ENCODE data around the gene UST.

The UST gene

GRCh38 chr6:149075616-149076354, 329.0 kb downstream of the UST start:
- no peak for DNase-seq

GRCh38 chr6:149076355-149076734, 329.5 kb downstream of the UST start:
- no peak for DNase-seq

- DNase-seq, result no peak
These were observed 330.4 kb downstream of the UST start for GRCh38 chr6:149077208-149077607.

DNA sequence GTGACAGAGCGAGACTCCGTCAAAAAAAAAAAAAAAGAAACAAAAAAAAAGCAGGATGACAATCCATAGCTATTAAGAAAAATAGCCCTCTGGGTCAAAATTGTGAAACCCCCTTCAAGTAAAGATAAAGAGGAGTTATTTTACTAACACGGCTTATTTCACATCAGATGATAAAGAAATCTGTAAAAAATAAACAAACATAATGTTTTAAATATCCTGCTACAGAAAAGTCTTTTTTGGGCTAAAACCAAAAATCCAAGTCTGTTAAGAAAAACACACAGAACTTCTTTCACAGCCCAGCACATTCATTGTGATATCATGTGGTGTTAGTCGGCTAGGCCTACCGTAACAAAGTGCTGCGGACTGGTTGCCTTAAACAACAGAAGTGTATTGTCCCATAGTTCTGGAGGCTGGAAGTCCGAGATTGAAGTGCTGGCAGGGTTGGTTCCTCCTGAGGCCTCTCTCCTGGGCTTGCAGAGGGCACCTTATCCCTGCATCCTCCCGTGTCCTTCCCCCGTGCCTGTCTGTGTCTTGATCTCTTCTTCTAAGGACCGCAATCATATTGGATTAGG, 331.5 kb downstream of the UST start:
- no peak for DNase-seq

- no peak for DNase-seq
These were observed 332.6 kb downstream of the UST start for GRCh38 chr6:149079456-149079855.

DNA sequence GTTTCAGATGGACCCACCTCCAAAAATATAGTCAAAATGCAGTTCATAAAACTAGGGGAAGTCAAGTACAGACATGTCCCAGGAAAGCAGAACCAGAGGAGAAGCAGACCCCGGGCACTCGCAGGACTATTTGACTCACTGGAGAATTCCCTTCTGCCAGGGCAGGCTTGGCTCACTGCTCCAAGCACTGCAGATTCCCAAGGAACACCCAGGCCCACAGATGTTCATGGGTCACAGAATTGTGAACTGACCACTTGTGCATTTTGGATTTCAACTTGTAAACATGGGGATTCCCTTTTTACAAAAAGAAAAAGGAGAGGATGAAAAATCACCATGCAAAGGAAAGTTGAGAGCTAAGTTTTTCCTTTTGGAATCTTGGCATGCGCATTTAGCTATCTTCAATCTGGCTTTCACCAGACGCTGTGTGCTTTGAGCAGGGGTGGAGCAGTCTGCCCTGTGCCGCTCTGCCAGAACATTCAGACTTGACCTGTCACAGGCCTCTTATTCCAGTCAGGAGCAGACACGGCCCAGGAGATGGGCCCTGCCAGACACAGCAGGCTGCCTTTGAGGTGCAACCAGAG, 333.2 kb downstream of the UST start:
- peak; percentile 80 for DNase-seq

- DNase-seq, result no peak
These were observed 333.7 kb downstream of the UST start for GRCh38 chr6:149080511-149080910.

DNA sequence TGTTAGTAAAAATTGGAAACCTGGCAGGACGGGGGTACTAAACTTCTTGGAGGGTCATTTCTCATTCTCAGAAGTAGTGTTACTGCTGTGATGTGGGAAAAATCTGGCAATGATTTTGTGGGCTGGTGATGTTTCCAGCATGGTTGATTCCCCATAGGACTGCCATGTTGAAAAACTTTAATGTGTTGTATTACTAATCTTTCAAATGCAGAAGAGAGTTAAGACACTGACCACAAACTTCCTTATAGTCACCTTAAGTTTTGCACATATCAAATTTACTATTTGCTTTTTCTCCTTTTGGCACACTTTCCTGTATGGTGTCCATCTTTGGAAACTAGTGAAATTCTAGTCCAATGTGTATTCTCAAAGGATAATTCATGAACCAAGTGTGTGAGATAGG, 334.5 kb downstream of the UST start:
- peak; percentile 52 for DNase-seq

- DNase-seq, result peak; percentile 60
These were observed 335.5 kb downstream of the UST start for GRCh38 chr6:149082320-149082719.

DNA sequence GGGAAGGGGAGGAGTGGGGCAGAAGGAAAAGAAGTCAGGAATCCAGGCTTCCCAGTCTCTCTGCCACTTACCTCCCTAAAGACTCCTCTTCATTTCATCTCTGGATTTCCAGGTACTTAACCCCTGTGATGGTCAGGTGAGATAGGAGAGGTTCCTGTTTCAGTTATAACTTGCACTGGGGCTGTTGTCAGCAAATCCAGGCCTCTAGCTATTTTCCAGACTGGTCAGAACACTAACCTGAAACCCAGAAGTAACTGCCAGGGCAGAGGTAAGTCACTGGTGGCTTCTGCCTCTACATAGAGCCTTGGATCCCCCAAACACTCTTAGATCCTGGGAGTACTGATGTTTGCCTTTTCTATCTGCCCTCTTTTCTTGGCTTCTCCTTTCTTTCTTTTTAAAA, 337.2 kb downstream of the UST start:
- no peak for DNase-seq

- DNase-seq, result no peak
These were observed 338.2 kb downstream of the UST start for GRCh38 chr6:149084808-149085556.

DNA sequence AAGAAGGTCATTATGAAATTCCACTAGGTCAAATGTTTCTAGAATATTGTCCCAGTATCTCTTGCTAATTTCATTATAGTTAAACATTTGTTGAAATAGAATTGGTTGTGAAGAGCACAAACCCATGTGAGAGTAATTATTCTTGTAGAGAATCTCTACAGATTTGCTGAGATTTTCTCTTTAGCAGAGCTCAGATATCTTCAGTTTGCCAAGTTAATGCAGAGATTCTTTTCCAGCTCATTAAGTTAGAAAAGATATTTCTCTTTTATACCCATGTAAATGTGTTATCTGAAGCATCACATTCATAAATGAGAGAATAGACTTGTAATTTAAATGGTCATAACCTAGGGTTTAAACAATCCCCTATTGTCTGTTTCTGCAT, 338.7 kb downstream of the UST start:
- DNase-seq, result no peak

- no peak for DNase-seq
These were observed 339.5 kb downstream of the UST start for GRCh38 chr6:149086363-149086762.

- DNase-seq, result no peak
These were observed 341.1 kb downstream of the UST start for GRCh38 chr6:149087898-149088297.

GRCh38 chr6:149088361-149088760, 341.5 kb downstream of the UST start:
- no peak for DNase-seq

DNA sequence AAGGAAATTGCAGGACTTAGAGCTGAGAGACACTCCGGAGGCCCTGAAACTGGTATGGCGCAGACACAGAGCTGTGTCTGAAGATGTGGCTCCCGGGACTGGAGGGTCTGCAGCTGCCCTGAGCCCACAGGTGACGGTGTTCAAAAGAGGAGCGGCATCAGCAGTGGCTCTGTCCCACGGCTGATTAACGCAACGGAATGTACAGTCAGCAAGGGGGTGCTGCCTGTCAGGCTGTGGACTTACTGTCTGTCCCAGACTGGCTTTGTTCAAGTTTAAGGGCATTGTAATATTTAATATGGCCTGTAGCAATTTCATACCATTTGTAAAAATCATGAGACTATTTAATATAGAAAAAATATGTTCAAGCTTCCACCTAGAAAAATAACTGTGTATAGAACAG, 342.7 kb downstream of the UST start:
- no peak for DNase-seq

- DNase-seq, result no peak
These were observed 344.1 kb downstream of the UST start for GRCh38 chr6:149090937-149091336.

DNA sequence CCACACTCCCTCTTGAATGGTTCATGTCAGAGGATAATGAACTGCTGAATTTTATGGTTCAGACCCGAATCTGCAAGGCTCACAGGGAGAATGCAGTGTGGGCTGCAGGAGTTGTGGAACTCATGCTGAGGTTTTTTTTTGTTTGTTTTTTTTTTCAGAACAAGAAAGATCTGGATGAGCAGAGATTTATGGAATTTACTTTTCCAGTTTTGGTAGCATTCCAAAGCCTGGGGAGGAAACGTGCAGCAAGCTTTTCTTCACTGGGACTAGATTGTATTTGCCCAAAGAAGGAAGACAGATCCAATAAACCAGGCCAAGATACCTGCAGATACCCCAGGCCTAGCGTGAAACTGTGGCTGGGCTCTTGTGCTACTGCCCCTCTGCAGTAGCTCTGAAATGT, 346.8 kb downstream of the UST start:
- DNase-seq, result no peak

GRCh38 chr6:149094156-149094555, 347.3 kb downstream of the UST start:
- DNase-seq, result no peak

DNA sequence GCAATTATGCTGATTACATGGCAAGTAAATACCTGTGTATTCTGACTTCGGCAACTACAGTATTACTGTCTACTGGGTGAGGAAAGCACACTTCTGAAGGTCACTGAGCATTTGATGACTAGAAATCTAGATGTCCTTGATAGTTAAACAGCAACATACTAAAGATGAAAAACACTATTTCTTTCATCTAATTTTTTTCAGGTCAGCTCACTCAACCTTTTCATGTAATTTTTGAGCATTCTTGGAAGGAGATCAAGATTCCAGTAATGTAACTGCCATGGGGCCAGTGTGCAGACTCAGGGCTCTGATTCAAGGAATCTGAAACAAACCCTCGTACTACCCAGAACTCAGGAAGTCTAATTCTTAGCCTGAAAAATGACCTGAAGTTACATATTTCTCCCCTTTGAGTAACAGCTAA, 348.1 kb downstream of the UST start:
- no peak for DNase-seq

DNA sequence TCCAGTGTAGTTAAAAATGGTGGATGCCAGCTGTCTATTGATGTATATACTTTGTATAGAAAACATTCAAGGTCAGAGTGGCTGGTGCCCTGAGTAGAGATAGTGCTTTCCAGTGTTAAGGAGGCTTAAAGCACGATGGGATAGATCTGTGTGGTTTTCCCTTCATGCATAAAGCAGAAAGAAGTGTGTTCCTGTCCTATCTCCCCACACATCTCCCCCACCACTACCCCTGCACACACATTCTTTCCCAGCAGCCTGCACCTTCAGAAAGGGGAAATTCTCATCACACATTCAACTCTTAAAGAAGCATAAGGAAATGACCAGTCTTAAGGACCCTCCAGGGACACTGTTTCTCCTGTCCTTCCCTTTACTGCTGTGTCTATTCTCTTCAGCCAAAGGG, 349.0 kb downstream of the UST start:
- no peak for DNase-seq

GRCh38 chr6:149097794-149098193, 351.0 kb downstream of the UST start:
- no peak for DNase-seq

DNA sequence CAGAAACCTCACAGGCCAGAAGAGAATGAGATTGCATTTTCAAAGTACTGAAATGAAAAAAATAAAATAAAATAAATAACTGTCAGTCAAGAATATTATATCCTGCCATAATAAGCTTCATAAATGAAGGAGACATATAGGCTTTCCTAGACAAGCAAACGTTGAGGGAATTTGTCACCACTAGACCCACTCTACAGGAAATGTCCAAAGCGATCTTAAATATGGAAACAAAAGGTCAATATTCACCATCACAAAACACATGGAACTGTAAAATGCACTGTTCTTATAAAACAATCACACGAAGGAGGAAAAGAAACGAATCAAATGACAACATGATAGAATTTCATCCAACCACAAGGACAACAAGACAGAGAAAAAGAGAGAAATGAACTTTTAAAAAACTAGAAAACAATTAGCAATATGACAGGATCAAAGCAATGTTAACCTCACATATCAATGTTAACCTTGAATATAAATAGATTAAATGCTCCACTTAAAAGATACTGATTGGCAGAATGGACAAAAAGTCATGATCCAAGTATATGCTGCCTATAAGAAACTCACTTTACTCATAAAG, 352.0 kb downstream of the UST start:
- no peak for DNase-seq

DNA sequence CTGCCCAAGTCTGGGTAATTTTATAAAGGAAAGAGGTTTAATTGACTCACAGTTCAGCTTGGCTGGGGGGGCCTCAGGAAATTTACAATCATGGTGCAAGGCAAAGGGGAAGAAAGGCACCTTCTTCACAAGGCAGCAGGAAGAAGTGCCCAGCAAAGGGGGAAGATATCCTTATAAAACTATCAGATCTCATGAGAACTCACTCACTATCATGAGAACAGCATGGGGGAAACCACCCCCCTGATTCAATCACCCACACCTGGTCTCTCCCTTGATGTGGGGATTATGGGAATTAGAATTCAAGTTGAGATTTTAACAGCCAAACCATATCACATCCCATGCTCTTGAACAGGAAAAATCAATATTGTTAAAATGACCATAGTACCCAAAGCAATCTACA, 355.5 kb downstream of the UST start:
- no peak for DNase-seq

Data from MV-4-11 (cell line).